Measurements from ENCODE around the gene COMMD10. TPM values are rescaled to one million over a fixed set of nuclear protein-coding genes. Genes with fewer than 3 reads are reported as not detected.

The COMMD10 gene
- total RNA-seq (52.2 and 62.6 TPM in 2 replicates), polyA plus RNA-seq (37.6 and 37.7 TPM in 2 replicates)

- Histone ChIP-seq H2AFZ (peak within 1 kb of the TSS; percentile 98), H3K4me2 (peak within 1 kb of the TSS; percentile 81), H3K27ac (peak within 1 kb of the TSS; percentile 95), H3K4me3 (peak within 1 kb of the TSS; percentile 82), H3K79me2 (peaks cover 45% of the 10 kb centered on the region), H3K9me2 (replicated peaks; ENCODE audit: insufficient read depth) (no peaks in the 10 kb centered on the region), H3K36me3 (replicated peaks; ENCODE audit: insufficient read depth, low read depth) (no peaks in the 10 kb centered on the region), H4K20me1 (ENCODE audit: insufficient read depth, poor library complexity, severe bottlenecking) (no peaks in the 10 kb centered on the region), H3K27me3 (no peaks in the 10 kb centered on the region), H3K9me3 (ENCODE audit: low read depth) (no peaks in the 10 kb centered on the region), H3K4me1 (ENCODE audit: insufficient read depth) (peaks cover 14% of the 10 kb centered on the region)
- TF ChIP-seq EZH2phosphoT487 (IDR thresholded peaks at IDR 0.05; ENCODE audit: low read depth, severe bottlenecking, unreplicated experiment) (no peak), EZH2 (IDR thresholded peaks at IDR 0.05; ENCODE audit: borderline replicate concordance) (no peak)
- DNase-seq (ENCODE audit: low spot score), result peak; percentile 86
- WGBS (ENCODE audit: low lambda C conversion rate, missing lambda C conversion rate), result under 1% methylated on average over 65 of the region's 65 CpGs
Measured at GRCh38 chr5:116084871-116085715, at the start of gene COMMD10. Gene COMMD10 (plus strand): TSS chr5:116085025.

- no peak for TF ChIP-seq EZH2phosphoT487 (IDR thresholded peaks at IDR 0.05; ENCODE audit: low read depth, severe bottlenecking, unreplicated experiment)
- TF ChIP-seq EZH2 (IDR thresholded peaks at IDR 0.05; ENCODE audit: borderline replicate concordance), result no peak
- TF ChIP-seq CTCF (IDR thresholded peaks at IDR 0.05; ENCODE audit: poor library complexity), result no peak
- Histone ChIP-seq H3K4me2 (no peak overlapping the region), H3K79me2 (no peaks in the 10 kb centered on the region), H3K9me2 (replicated peaks; ENCODE audit: insufficient read depth) (no peaks in the 10 kb centered on the region), H3K27ac (peak overlapping the region; percentile 75), H3K9me3 (ENCODE audit: low read depth) (no peaks in the 10 kb centered on the region), H3K4me1 (ENCODE audit: insufficient read depth) (peaks cover 5% of the 10 kb centered on the region), H3K27me3 (no peaks in the 10 kb centered on the region), H3K36me3 (replicated peaks; ENCODE audit: insufficient read depth, low read depth) (no peaks in the 10 kb centered on the region), H2AFZ (no peak overlapping the region), H3K4me3 (no peak overlapping the region), H4K20me1 (ENCODE audit: insufficient read depth, poor library complexity, severe bottlenecking) (no peaks in the 10 kb centered on the region)
- DNase-seq (ENCODE audit: low spot score), result no peak
- 92% methylated on average over 5 of the region's 5 CpGs for WGBS (ENCODE audit: low lambda C conversion rate, missing lambda C conversion rate)
Measured at GRCh38 chr5:116035123-116035522, 49.7 kb upstream of the COMMD10 start.

- H3K27me3 ChIP-seq, result no peaks in the 10 kb centered on the region
- no peaks in the 10 kb centered on the region for H3K36me3 ChIP-seq (replicated peaks; ENCODE audit: insufficient read depth, low read depth)
- DNase-seq (ENCODE audit: low spot score), result no peak
- H3K79me2 ChIP-seq, result no peaks in the 10 kb centered on the region
- WGBS (ENCODE audit: low lambda C conversion rate, missing lambda C conversion rate), result 74% methylated on average over 3 of the region's 3 CpGs
- no peak overlapping the region for H3K4me2 ChIP-seq
- no peaks in the 10 kb centered on the region for H3K9me3 ChIP-seq (ENCODE audit: low read depth)
- peak overlapping the region; percentile 69 for H3K27ac ChIP-seq
- TF ChIP-seq CTCF (IDR thresholded peaks at IDR 0.05; ENCODE audit: poor library complexity) (peak; percentile 29), EZH2 (IDR thresholded peaks at IDR 0.05; ENCODE audit: borderline replicate concordance) (no peak), EZH2phosphoT487 (IDR thresholded peaks at IDR 0.05; ENCODE audit: low read depth, severe bottlenecking, unreplicated experiment) (no peak)
- H4K20me1 ChIP-seq (ENCODE audit: insufficient read depth, poor library complexity, severe bottlenecking), result no peaks in the 10 kb centered on the region
- peaks cover 5% of the 10 kb centered on the region for H3K4me1 ChIP-seq (ENCODE audit: insufficient read depth)
- no peak overlapping the region for H2AFZ ChIP-seq
- no peaks in the 10 kb centered on the region for H3K9me2 ChIP-seq (replicated peaks; ENCODE audit: insufficient read depth)
- H3K4me3 ChIP-seq, result no peak overlapping the region
Measured at GRCh38 chr5:116037236-116037822, 47.5 kb upstream of the COMMD10 start.

- Histone ChIP-seq H3K79me2 (no peaks in the 10 kb centered on the region), H3K27me3 (no peaks in the 10 kb centered on the region), H3K4me2 (no peak overlapping the region), H4K20me1 (ENCODE audit: insufficient read depth, poor library complexity, severe bottlenecking) (no peaks in the 10 kb centered on the region), H3K27ac (no peak overlapping the region), H3K9me2 (replicated peaks; ENCODE audit: insufficient read depth) (no peaks in the 10 kb centered on the region), H3K9me3 (ENCODE audit: low read depth) (no peaks in the 10 kb centered on the region), H2AFZ (no peak overlapping the region), H3K4me3 (no peak overlapping the region), H3K36me3 (replicated peaks; ENCODE audit: insufficient read depth, low read depth) (no peaks in the 10 kb centered on the region), H3K4me1 (ENCODE audit: insufficient read depth) (peaks cover 5% of the 10 kb centered on the region)
- TF ChIP-seq EZH2 (IDR thresholded peaks at IDR 0.05; ENCODE audit: borderline replicate concordance) (no peak), EZH2phosphoT487 (IDR thresholded peaks at IDR 0.05; ENCODE audit: low read depth, severe bottlenecking, unreplicated experiment) (no peak), CTCF (IDR thresholded peaks at IDR 0.05; ENCODE audit: poor library complexity) (no peak)
- DNase-seq (ENCODE audit: low spot score), result no peak
- 91% methylated on average over 3 of the region's 3 CpGs for WGBS (ENCODE audit: low lambda C conversion rate, missing lambda C conversion rate)
Measured at GRCh38 chr5:116038817-116039216, 46.0 kb upstream of the COMMD10 start.

Data from hepatocyte (in vitro differentiated cells).